Measurements from ENCODE around the gene TUFT1. TPM values are rescaled to one million over a fixed set of nuclear protein-coding genes. Genes with fewer than 3 reads are reported as not detected.

TUFT1 gene
- total RNA-seq, 1 experiment from 2014 or later: 2.6 TPM

- H3K9me3 ChIP-seq (ENCODE audit: low read depth, low read length, poor library complexity, severe bottlenecking): no peaks in the 10 kb centered on the region
- H3K27ac ChIP-seq (ENCODE audit: low read depth, low read length, poor library complexity, severe bottlenecking): no peak overlapping the region
- DNase-seq (ENCODE audit: low spot score): no peak
- no TSS peak for BruUV-seq (replicated peaks)
- H3K4me3 ChIP-seq (ENCODE audit: low read depth, low read length, poor library complexity, severe bottlenecking): no peak overlapping the region
- peaks cover 5% of the 10 kb centered on the region for H3K36me3 ChIP-seq (ENCODE audit: insufficient read depth, low read length, poor library complexity, severe bottlenecking)
- H3K4me1 ChIP-seq (ENCODE audit: insufficient read depth, low read length, poor library complexity, severe bottlenecking): peaks cover 27% of the 10 kb centered on the region
- intact Hi-C loops (cut with micrococcal nuclease; ENCODE audit: unreplicated experiment): no loop called here
- ChIA-PET CTCF (interaction anchor here (0.7 kb wide), 1 partner anchor 94 kb away, joined by 6 read pairs; no protein-coding TSS in a partner anchor), POLR2A (ENCODE audit: low non-redundant PET) (no interaction called here)
- TF ChIP-seq CTCF (conservative IDR thresholded peaks at IDR 0.05; ENCODE audit: low read depth, low read length) (no peak), EZH2 (IDR thresholded peaks at IDR 0.05; ENCODE audit: borderline replicate concordance, low read depth, low read length, poor library complexity, severe bottlenecking) (no peak)
- H3K27me3 ChIP-seq (replicated peaks; ENCODE audit: insufficient read depth, low read depth, low read length, poor library complexity): no peaks in the 10 kb centered on the region
Observed at GRCh38 chr1:151619489-151620093, 79.5 kb downstream of the TUFT1 start.

- intact Hi-C loops (cut with micrococcal nuclease; ENCODE audit: unreplicated experiment): no loop called here
- H3K27ac ChIP-seq (ENCODE audit: low read depth, low read length, poor library complexity, severe bottlenecking): no peak overlapping the region
Observed at GRCh38 chr1:151620286-151620685, 80.2 kb downstream of the TUFT1 start.

GRCh38 chr1:151621351-151621750 is 81.2 kb downstream of the TUFT1 start:
- CTCF ChIA-PET: no interaction called here
- POLR2A ChIA-PET (ENCODE audit: low non-redundant PET): no interaction called here
- intact Hi-C loops (cut with micrococcal nuclease; ENCODE audit: unreplicated experiment): no loop called here
- no peak overlapping the region for H3K27ac ChIP-seq (ENCODE audit: low read depth, low read length, poor library complexity, severe bottlenecking)
- DNase-seq (ENCODE audit: low spot score): no peak
- no peaks in the 10 kb centered on the region for H3K27me3 ChIP-seq (replicated peaks; ENCODE audit: insufficient read depth, low read depth, low read length, poor library complexity)
- no peaks in the 10 kb centered on the region for H3K9me3 ChIP-seq (ENCODE audit: low read depth, low read length, poor library complexity, severe bottlenecking)
- no peaks in the 10 kb centered on the region for H3K36me3 ChIP-seq (ENCODE audit: insufficient read depth, low read length, poor library complexity, severe bottlenecking)
- TF ChIP-seq EZH2 (IDR thresholded peaks at IDR 0.05; ENCODE audit: borderline replicate concordance, low read depth, low read length, poor library complexity, severe bottlenecking) (no peak), CTCF (conservative IDR thresholded peaks at IDR 0.05; ENCODE audit: low read depth, low read length) (no peak)
- no TSS peak for BruUV-seq (replicated peaks)
- no peak overlapping the region for H3K4me3 ChIP-seq (ENCODE audit: low read depth, low read length, poor library complexity, severe bottlenecking)
- peaks cover 27% of the 10 kb centered on the region for H3K4me1 ChIP-seq (ENCODE audit: insufficient read depth, low read length, poor library complexity, severe bottlenecking)

More at GRCh38 chr1:151620286-151620685, 80.2 kb downstream of the TUFT1 start:
- POLR2A ChIA-PET (ENCODE audit: low non-redundant PET): no interaction called here
- BruUV-seq (replicated peaks): no TSS peak
- CTCF ChIA-PET: no interaction called here
- no peak overlapping the region for H3K4me3 ChIP-seq (ENCODE audit: low read depth, low read length, poor library complexity, severe bottlenecking)
- no peaks in the 10 kb centered on the region for H3K27me3 ChIP-seq (replicated peaks; ENCODE audit: insufficient read depth, low read depth, low read length, poor library complexity)
- no peaks in the 10 kb centered on the region for H3K9me3 ChIP-seq (ENCODE audit: low read depth, low read length, poor library complexity, severe bottlenecking)
- H3K36me3 ChIP-seq (ENCODE audit: insufficient read depth, low read length, poor library complexity, severe bottlenecking): no peaks in the 10 kb centered on the region
- peaks cover 27% of the 10 kb centered on the region for H3K4me1 ChIP-seq (ENCODE audit: insufficient read depth, low read length, poor library complexity, severe bottlenecking)
- no peak for DNase-seq (ENCODE audit: low spot score)
- no peak for TF ChIP-seq EZH2 (IDR thresholded peaks at IDR 0.05; ENCODE audit: borderline replicate concordance, low read depth, low read length, poor library complexity, severe bottlenecking)
- TF ChIP-seq CTCF (conservative IDR thresholded peaks at IDR 0.05; ENCODE audit: low read depth, low read length): no peak

All from A673 (cell line).